ENCODE data around the gene ADAMTS7. TPM values are rescaled to one million over a fixed set of nuclear protein-coding genes. Genes with fewer than 3 reads are reported as not detected.
A peak's percentile ranks its signal among the peaks of the same experiment; 100 is the strongest.
"Not testable (repeated sequence)": the region's sequence is repeated elsewhere in the genome, so short reads cannot be mapped to it uniquely, and the experiment has no call there.

Gene ADAMTS7
- total and polyA plus RNA-seq, 10 donors: 0.47 to 15.0 (median 8.2) TPM

- Histone ChIP-seq H3K27me3 (replicated peaks in 1 of 7) (no peaks in the 10 kb centered on the region), H3K27ac (no peak overlapping the region), H3K36me3 (peaks cover 0 to 6% (median 0%) of the 10 kb centered on the region in 6 donors), H3K4me3 (no peak overlapping the region), H3K9me3 (no peaks in the 10 kb centered on the region), H3K4me1 (peaks cover 0 to 16% (median 8%) of the 10 kb centered on the region in 6 donors)
- 73 to 100% (median 95%) methylated on average over 2 to 4 of the region's 4 CpGs for WGBS, 5 donors
- no peak for TF ChIP-seq POLR2A (IDR thresholded peaks at IDR 0.05)
- TF ChIP-seq POLR2AphosphoS5 (IDR thresholded peaks at IDR 0.05): no peak
- TF ChIP-seq CTCF (IDR thresholded peaks at IDR 0.05 in 8 of 11, conservative IDR thresholded peaks at IDR 0.05 in 3 of 11): no peak
- DNase-seq: no peak
- intact Hi-C loops (cut with DNase I; ENCODE audit: low total_unique reads): no loop called here
These were observed 19.9 kb downstream of the ADAMTS7 start for GRCh38 chr15:78791357-78791756.

GRCh38 chr15:78790027-78790426 is 21.2 kb downstream of the ADAMTS7 start:
- Histone ChIP-seq H3K4me3 (no peak overlapping the region), H3K27ac (no peak overlapping the region), H3K36me3 (peaks cover 0 to 6% (median 0%) of the 10 kb centered on the region in 6 donors), H3K27me3 (replicated peaks in 1 of 7) (no peaks in the 10 kb centered on the region), H3K4me1 (peaks cover 0 to 16% (median 8%) of the 10 kb centered on the region in 6 donors), H3K9me3 (peaks cover 0 to 1% (median 0%) of the 10 kb centered on the region in 8 donors)
- intact Hi-C loops (cut with DNase I; ENCODE audit: low total_unique reads): no loop called here
- WGBS, 5 donors: 45 to 74% (median 60%) methylated on average over 4 of the region's 4 CpGs
- DNase-seq: no peak
- TF ChIP-seq CTCF (IDR thresholded peaks at IDR 0.05 in 8 of 11, conservative IDR thresholded peaks at IDR 0.05 in 3 of 11): no peak
- TF ChIP-seq POLR2A (IDR thresholded peaks at IDR 0.05): no peak
- TF ChIP-seq POLR2AphosphoS5 (IDR thresholded peaks at IDR 0.05): no peak

- intact Hi-C loops (cut with DNase I; ENCODE audit: low total_unique reads): no loop called here
- H3K4me3 ChIP-seq: no peak overlapping the region
- H3K4me1 ChIP-seq: peaks cover 0 to 16% (median 8%) of the 10 kb centered on the region in 6 donors
- TF ChIP-seq CTCF (IDR thresholded peaks at IDR 0.05 in 8 of 11, conservative IDR thresholded peaks at IDR 0.05 in 3 of 11) (no peak), POLR2A (IDR thresholded peaks at IDR 0.05) (no peak)
- no peak overlapping the region for H3K27ac ChIP-seq
- DNase-seq: no peak
- peaks cover 0 to 3% (median 0%) of the 10 kb centered on the region in 8 donors for H3K9me3 ChIP-seq
- 93 to 99% (median 95%) methylated on average over 11 to 17 of the region's 17 CpGs for WGBS, 5 donors
- no peaks in the 10 kb centered on the region for H3K27me3 ChIP-seq (replicated peaks in 1 of 7)
- peaks cover 0 to 6% (median 0%) of the 10 kb centered on the region in 6 donors for H3K36me3 ChIP-seq
These were observed 21.6 kb downstream of the ADAMTS7 start for GRCh38 chr15:78789615-78790014.

- no peak for DNase-seq
- TF ChIP-seq CTCF (IDR thresholded peaks at IDR 0.05 in 8 of 11, conservative IDR thresholded peaks at IDR 0.05 in 3 of 11): no peak
- no peak for TF ChIP-seq POLR2A (IDR thresholded peaks at IDR 0.05)
- no peak for TF ChIP-seq POLR2AphosphoS5 (IDR thresholded peaks at IDR 0.05)
These were observed 23.1 kb downstream of the ADAMTS7 start for GRCh38 chr15:78788016-78788660.

GRCh38 chr15:78782402-78782801 is 28.9 kb downstream of the ADAMTS7 start:
- H3K9me3 ChIP-seq; H3K4me3 ChIP-seq; intact Hi-C loops (cut with DNase I; ENCODE audit: low total_unique reads); H3K27ac ChIP-seq; DNase-seq; H3K27me3 ChIP-seq (replicated peaks in 1 of 7); H3K36me3 ChIP-seq: not testable (repeated sequence)
- WGBS, 5 donors: 82 to 94% (median 86%) methylated on average over 1 to 2 of the region's 2 CpGs
- peaks cover 0 to 21% (median 6%) of the 10 kb centered on the region in 6 donors for H3K4me1 ChIP-seq

More at GRCh38 chr15:78788016-78788660, 23.1 kb downstream of the ADAMTS7 start:
- intact Hi-C loops (cut with DNase I; ENCODE audit: low total_unique reads): no loop called here
- Histone ChIP-seq H3K27ac (peak overlapping the region in 2 of 8 donors; percentile 18 to 22), H3K4me3 (no peak overlapping the region), H3K4me1 (peaks cover 0 to 16% (median 8%) of the 10 kb centered on the region in 6 donors), H3K9me3 (peaks cover 0 to 3% (median 0%) of the 10 kb centered on the region in 8 donors), H3K36me3 (peaks cover 0 to 6% (median 0%) of the 10 kb centered on the region in 6 donors), H3K27me3 (replicated peaks in 1 of 7) (no peaks in the 10 kb centered on the region)
- 65 to 90% (median 84%) methylated on average over 13 to 14 of the region's 14 CpGs for WGBS, 5 donors

GRCh38 chr15:78781381-78781780 is 29.9 kb downstream of the ADAMTS7 start:
- not testable (repeated sequence) for H3K4me3 ChIP-seq, DNase-seq

More at GRCh38 chr15:78781381-78781780, 29.9 kb downstream of the ADAMTS7 start:
- H3K9me3 ChIP-seq; H3K27me3 ChIP-seq (replicated peaks in 1 of 7); H3K27ac ChIP-seq; H3K36me3 ChIP-seq; intact Hi-C loops (cut with DNase I; ENCODE audit: low total_unique reads): not testable (repeated sequence)
- peaks cover 0 to 17% (median 6%) of the 10 kb centered on the region in 6 donors for H3K4me1 ChIP-seq
- WGBS, 5 donors: 69 to 90% (median 83%) methylated on average over 4 of the region's 4 CpGs
